ENCODE data around the gene CACNB4.
A peak's percentile ranks its signal among the peaks of the same experiment; 100 is the strongest.
"Not testable (repeated sequence)": the region's sequence is repeated elsewhere in the genome, so short reads cannot be mapped to it uniquely, and the experiment has no call there.

CACNB4 gene

DNA sequence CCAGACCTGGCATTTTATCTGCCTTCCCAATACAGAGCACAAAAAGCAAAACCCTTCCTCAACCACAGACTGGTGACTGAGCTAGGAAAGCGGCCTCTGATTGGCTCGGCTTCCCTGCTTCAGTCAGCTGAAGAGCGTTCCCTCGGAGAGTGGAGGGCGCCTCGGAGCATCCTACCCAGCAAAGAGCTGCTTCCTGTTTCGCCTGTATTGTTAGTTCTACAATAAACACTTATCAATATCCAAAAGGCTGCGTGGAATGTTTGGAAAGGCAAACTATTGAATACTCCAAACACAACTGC, 125.0 kb downstream of the CACNB4 start:
- peak; percentile 37 for DNase-seq

DNA sequence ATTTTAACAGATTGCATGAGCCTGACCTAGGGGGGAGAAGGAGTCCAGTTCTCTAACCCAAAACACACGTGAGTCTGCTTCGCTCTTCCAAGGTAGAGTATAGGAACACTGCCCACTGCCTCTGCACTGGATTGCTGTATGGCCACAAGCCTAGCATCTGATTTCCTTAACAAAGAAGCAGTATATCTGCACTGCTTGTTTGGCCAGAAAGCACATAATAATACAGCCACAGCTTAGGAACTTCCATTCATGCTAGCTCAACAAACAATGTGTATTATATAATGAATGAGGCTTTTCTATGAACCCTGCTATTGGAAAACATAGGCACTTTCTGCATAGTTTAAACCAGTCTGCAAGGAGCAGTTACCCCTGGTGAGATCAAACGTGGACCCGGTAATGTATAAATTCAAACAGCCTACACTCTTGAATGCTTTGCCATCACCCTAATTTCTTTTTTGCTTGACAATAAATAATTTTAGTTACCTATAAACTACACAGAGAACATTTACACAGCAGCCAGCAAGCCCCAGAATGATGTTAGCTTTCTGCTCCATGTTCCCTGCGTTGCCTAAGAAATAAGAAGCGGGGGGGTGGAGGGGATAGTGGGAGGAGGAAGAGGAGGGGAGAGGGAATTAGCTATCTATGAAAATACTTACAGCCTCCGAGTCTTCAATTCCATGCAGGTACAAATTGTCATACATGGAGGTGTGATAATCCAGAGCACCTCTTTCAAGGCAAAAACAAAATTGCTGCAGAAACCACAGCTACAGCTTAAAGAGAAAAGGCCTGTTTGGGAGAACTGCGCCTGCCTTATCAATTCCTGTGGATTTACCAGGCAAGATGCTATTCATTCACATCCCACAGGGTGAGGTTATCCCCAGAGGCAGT, 125.6 kb downstream of the CACNB4 start:
- DNase-seq: no peak

DNA sequence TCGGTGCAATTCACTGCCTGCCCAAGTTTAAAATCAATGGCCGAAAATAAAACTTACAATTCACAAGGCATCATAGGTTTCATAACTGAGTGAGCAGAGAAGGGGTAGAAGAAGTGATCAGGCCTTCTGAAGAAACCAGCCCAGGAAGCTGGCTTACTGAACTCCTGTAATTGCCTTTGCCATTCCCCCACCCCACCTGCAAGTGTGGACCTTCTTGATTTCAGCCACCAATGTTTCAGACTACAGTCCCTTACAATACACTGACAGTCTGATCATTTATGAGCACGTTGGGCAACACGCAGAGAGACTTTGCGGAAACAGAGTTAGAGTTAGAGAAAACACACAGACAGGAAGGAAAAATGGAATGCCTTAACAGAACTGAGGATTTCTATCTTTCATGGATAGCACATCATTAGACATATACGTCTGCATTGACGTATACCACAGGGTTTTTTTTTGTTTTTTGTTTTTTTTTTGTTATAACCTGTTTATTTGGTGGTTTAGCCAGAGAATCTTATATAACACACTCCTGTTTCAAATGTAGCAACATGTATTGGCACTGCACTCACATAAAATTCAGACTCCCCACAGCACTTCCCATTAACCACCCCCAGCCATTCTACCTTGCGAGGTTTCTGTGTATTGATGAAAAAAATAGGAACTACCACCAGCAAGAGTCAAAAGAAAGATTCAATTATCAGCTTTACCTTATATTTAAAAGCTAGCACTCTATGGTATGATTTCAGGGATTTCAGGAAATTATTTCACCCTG, 126.4 kb downstream of the CACNB4 start:
- no peak for DNase-seq

DNA sequence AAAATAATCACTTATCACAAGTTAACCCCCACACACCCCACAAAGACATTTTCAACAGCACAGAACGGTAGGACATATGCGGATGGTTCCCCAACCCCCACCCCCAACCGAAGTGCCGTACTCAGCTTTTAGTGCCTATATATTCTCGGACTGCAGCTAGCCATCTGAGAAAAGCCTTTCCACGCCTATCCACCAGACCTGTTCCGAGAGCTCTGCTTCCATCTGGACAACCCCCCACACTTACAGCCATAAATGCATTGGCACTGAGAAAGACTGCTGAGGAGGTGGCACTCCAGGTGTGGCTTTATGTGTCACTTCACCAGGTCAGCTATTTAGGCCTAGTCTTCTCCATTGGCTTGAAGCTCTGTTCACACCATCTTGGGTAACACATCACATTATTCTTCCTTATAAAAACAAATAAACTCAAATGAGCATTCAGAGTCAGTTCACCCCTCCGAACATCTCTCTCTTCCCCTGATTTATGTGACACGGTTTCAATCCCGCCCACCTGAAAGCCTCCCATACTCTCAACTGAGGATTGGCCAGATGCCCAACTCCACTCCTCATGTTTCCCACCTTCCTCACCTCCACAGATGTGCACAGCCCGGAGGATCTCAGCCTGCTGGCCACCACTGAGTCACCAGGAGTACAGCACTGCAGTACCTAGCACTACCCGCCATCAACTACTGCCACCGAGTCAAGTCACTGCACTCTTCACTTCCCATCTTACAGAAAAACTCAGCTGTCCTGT, 127.4 kb downstream of the CACNB4 start:
- no peak for DNase-seq

DNA sequence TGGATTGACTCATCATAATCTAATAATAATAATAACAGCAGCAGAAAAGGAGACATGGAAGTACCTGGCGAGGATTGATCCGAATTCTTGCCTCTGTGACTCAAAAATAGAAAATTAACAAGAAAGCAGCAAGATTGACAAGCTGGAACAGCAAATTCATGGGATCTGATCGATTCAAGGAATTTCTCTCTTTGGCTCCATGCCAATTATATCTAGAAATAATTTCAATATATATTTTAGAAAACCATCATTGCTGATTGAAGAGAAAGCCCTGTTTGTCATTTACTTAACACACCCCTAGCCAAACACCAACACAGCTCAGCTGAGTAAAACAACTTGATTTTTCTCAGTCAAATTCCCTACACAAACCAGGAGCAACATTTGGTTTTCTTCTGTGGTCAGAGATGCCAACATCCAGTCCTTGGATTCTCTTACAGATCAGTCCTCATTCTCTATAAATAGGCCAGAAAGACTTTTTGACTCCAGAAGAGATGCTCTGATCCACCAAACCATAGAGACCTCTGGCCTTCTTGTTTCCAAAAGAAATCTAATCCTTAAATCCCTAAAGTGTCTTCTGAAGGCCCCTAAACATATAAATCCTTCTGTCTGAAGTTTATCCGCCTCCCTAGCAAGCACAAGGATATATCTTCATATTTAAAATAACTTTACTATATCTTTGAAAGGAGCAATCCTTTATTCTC, 129.9 kb downstream of the CACNB4 start:
- DNase-seq: no peak

DNA sequence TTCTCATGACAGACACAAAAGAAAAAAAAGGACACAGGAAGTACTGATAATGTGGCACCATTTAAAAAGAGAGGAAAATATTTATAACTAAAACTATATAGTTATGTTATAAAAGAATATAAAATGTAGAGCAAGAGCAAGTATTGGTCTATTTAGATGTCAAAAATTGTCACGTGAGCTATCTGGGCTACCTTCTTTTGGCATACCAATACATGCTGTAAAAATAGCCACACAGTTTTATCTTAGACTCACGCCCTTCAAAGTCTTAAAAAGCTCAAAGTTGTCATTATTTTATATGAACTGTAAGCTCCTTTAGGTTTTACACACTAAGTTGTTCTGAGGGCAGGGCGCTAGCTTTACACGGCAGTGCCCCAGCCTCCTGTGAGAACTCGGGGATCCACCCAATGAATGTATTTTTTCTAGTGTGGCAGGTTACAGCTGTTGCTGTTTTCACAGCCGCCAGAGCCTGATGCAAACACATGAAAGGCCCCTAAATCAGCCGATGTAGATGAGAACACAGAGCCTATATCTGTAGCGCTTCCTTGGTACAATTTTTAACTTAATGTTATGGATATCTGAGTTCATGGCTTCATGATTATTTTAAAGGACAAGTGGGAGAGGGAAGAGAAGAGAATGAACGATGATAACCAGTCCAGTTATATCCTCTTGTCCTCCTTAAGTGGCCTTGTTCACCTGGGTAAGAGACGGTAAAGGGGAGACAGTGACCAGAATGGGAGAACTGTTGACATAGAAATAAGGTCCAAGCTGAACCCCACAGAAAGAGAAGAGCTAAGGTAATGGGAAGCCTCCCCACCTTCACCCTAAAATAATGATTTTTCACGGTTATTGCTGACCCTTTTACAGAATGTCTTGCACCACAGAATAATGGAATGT, 130.8 kb downstream of the CACNB4 start:
- DNase-seq: no peak

DNA sequence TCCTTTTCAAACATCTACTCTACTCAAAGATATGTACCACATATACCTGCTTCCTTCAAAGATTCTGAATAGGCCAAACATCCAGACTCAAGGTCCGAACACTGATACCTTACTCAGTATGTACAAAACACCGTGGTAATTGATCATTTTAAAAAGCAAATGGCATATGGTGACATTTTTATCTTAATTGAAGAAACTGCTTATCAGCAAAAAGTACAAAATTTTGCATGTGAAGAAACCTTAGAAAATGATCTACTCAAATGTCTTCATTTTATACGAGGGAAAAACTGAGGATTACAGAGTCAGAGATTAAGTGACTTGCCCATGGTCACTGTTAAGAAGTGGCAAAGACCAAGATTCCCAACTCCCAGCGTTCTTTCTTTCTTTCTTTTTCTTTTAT, 133.0 kb downstream of the CACNB4 start:
- no peak for DNase-seq

DNA sequence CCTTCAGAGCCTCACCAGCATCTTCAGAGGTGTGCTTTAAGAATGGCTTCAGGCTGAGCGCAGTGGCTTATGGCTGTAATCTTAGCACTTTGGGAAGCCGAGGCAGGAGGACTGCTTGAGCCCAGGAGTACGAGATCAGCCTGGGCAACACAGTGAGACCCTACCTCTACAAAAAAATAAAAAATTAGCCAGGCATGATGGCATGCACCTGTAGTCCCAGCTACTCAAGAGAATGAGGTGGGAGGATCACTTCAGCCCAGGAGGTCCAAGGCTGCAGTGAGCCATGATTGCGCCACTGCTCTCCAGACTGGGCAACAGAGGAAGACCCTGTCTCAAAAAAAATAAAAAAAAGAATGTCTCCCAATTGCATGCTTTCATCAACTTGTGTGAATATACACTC, 137.3 kb downstream of the CACNB4 start:
- DNase-seq: no peak

DNA sequence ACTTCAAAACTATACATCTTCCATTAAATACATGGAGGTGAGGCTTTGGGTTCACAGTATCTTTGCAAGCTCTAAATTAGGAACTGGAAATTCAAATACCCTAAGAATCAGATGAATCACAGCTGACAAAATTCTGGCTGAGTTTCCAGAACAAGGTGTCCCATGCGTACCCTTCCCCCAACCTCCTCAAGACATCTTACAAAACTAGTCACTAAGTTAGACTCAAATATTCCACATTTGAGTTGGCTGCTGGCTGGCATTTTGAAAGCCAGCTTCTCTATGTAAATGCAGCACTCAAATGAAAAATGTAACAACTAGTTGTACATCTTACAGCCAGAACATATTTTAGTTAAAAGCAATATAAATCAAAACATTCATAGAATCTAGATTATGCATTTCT, 139.6 kb downstream of the CACNB4 start:
- DNase-seq: no peak

DNA sequence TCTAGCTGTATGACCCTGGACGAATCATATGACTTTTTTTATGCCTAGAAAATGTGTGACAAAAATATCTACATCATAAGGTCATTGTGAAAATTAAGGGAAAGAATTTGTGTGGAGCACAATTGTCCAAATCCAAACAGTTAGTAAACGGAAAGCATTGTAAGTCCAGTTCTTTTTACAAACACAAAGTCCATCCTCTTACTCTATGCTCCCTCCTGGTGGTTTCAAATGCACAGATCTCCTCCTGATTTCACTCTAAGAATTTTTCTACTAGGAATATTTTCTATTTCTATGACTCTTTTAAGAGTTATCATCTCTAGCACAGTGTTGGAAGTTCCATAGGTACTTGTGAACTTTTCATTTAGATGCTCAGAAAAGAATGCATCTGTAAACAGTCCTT, 145.4 kb downstream of the CACNB4 start:
- DNase-seq: no peak

DNA sequence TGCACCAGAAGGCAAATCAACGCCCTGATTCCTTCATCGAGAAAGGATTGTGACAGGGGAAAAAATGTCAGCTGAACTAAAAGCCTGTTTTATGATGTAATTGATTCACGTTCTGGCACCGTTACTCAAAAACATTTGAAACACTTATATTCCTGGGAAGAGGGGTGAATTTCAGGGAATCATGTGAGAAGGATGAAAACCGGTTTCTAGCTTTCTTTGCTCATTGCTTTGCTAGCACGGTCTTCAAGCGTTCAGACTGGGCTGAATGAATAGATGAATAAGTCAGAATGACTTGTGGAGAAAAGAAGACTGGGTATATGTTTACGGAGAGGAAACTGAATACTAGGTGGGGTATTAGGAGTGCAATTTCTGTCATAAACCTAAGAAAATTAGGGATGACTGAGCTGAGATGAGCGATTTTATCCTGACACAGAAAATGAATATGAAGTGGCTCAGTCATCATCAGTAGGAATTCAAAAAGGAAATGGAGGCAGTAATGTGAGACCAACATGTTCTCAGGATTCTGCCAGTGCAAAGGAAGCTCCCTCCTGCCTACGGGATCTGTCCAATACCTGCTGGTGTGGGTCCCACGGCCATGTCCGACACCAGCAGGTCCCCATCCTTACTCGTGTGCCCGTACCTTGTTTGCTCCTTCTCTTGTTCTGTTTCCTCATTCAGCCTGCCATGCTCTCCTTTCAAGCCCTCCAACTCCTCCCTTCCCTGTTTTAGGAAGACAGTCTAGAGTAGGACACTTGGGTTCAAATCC, 146.0 kb downstream of the CACNB4 start:
- no peak for DNase-seq

DNA sequence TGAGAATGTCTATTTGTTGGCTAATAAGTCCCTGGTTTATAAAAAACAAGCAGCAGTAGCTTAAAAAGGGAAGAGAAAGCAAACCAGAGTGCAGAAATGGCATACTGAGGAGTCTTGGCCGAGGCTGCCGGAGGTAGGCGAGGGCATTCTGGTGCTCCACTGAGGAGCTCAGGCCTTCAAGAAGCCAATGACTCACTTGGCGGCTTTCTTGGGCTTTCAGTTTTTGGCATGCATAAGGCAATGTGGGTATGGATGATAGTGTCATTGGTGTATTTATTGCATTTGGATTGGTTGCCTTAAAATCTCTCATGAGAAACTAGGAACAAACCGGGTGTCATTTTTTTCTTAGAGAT, 151.1 kb downstream of the CACNB4 start:
- DNase-seq: no peak

DNA sequence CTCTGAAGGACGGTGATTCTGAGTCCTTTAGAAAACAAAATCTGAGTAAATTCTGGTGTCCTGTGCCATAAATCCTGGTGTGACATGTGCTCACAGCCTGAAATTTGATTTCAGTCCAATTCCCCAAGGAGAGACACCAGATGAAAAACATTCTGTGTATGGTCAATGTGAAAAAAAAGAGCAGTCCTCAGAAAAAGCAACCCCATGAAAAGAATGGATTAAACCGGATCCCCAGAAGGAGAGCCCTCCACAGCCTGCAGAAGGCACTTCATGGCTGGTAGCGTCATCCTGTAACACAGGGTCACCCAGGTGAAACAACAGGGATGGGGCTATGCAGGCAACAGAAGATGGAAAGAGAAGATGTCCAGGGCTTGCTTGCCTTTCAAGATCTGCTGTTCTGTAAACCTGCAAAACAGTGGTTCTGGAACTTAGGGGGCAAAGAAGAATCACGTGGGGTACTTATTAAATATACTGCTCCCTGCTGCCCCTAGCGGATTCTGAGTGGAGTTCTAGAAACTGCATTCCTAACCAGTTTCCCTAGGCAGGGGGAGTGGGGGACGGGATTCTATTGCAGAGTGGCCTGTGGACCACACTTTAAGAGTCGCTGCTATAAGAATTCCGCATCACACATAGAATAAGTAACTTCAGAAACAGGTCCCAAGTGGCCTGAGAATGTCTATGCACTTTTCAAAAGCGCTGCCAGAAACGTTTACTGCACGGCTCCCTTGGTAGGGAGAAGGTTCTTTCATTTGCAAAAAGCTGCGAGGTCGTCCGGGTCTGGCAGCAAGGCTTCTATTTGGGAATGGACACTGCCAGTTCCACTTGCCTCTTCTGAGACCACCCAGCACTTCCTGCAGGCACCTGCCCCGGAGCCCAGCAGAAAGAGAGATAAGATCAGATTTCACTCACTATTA, 151.7 kb downstream of the CACNB4 start:
- no peak for DNase-seq

DNA sequence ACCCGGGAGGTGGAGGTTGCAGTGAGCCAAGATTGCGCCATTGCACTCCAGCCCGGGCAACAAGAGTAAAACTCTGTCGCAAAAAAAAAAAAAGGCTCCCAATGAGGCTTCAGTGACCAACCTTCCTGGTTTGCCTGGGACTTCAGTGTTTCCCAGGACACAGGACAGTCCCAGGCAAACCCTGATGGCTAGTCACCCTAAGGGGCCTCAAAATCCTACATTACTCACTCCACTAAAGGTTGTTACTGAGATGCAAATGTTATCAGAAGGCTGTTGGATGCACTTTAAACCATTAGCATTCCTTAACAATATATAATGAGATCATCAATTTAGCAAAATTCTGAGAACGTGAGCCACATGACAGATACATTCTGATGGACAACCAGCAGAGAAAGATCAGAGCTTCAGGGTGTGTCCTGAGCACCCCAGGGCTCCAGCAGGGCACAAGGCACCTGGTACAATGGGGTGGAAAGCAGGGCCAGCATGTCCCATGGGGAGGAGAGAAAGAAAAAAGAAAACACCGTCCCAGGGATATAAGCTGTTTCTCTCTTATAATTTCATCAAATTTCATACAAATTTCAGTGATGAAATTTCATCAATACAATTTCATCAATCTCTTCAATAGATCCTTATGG, 152.5 kb downstream of the CACNB4 start:
- no peak for DNase-seq

DNA sequence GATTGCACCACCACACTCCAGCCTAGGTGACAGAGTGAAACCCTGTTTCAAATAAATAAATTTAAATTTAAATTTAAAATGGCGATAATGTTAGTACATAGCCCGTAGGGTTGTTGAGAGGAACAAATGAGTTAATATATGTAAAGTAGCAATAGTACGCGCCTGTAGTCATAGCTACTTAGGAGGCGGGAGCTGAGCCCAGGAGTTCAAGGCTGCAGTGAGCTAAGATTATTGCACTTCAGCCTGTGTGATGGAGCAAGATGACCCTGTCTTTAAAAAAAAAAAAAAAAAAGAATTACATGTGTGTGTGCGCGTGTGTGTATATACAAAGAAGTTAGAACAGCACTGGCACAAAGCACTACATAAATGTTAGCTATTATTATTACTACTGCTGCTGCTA, 153.2 kb downstream of the CACNB4 start:
- DNase-seq: no peak

DNA sequence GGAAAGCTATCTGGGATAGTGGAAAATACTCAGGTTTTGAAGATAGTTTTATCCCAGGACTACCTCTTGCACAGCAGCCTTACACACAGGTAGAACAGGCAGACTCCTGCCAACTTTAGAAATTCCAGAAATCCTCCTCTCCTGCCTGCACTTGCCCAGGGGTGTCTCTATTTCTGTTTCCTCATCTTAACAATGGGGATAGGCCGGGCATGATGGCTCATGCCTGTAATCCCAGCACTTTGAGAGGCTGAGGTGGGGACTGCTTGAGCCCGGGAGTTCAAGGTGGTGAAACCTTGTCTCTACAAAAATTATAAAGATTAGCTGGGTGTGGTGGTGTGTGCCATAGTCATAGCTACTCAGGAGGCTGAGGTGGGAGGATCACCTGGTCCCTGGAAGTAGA, 153.7 kb downstream of the CACNB4 start:
- no peak for DNase-seq

DNA sequence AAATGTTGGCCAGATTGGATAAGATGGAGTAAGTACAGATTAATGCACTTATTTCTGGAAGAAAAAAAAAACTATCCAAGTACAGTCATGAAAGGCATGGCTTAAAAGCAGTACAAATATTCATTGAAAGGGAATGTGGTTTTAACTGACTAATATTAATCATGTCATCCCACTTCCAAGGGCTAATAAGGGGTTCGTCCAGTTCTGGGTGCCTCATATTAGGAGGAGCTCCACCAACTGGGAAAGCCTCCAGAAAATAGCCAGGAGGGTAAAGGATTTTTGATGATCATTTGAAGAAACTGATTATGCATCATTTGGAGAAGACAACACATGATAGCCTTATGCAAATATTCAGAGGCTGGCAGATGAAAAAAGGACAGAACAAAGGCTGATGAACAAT, 155.4 kb downstream of the CACNB4 start:
- no peak for DNase-seq

DNA sequence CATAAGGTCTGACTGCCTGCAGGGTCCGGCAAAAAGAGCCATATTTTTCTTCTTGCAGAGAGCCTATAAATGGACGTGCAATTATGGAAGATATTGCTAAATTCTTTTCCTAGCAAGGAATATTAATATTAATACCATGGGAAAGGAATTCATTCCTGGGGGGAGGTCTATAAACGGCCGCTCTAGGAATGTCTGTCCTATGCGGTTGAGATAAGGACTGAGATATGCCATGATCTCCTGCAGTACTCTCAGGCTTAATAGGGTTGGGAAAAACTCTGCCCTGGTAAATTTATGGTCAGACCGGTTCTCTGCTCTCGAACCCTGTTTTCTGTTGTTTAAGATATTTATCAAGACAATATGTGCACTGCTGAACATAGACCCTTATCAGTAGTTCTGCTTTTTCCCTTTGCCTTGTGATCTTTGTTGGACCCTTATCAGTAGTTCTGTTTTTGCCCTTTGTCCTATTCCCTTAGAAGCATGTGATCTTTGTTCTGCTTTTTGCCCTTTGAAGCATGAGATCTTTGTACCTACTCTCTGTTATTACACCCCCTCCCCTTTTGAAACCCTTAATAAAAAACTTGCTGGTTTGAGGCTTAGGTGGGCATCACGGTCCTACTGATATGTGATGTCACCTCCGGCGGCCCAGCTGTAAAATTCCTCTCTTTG, 156.2 kb downstream of the CACNB4 start:
- DNase-seq: not testable (repeated sequence)

DNA sequence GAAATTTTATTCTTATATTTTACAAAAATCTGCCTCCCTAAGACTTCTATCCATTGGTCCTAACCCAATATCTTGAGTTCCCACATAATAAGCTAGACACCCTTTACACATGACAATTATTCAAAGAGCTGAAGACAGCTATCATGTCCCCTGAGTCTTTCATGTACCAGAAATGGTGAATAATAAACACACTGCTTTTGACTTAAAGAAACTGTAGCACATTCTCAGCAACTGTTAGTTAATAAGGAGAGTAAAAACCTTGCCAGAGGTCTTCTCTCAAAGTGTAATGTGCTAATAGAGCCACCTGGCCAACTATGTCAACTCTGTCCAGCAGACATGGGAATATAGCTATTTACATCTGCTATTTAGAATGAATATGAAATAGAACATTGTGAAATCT, 160.9 kb downstream of the CACNB4 start:
- no peak for DNase-seq

Measured in left hindlimb (tissue), 1 donor.